HepG2 (cell line): Measurements from ENCODE around the gene OR10A6. TPM values are rescaled to one million over a fixed set of nuclear protein-coding genes. Genes with fewer than 3 reads are reported as not detected.

Experiments used
- ATAC-seq: fragments of 200-7000 bp; cut with Tn5 transposase; 3 replicates; pipeline ENCODE4 v1.9.1; 2020; ENCODE audit warnings: mild to moderate bottlenecking, moderate library complexity
- BruUV-seq: library from RNA; stranded (reverse); fragments of 400-500 nt; replicated peaks from 2 replicates; lab custom pipeline; 2021; lab: Mats Ljungman, UMichigan
- CTCF ChIA-PET: fragments of 300-600 bp; formaldehyde crosslinking; extraction: SDS; loops from one replicate; lab custom pipeline; 2021; ENCODE audit warnings: low total read pairs, inconsistent platforms, low intra/inter-chr PET ratio; lab: Yijun Ruan, JAX
- POLR2A ChIA-PET: fragments of 350-600 bp; sonication (Branson Sonifier 250); formaldehyde crosslinking; loops from one replicate; lab custom pipeline; 2020; ENCODE audit warnings: antibody characterized with exemption, inconsistent platforms; lab: Yijun Ruan, JAX
- DNase-seq: peaks from one replicate; pipeline ENCODE4 v3.0.0-alpha.2; 2015; ENCODE audit warnings: low spot score
- FAIRE-seq: peaks from 3 replicates; lab custom pipeline; 2011; peaks lifted over from hg19 to GRCh38; lab: Jason Lieb, UNC
- H2AFZ ChIP-seq: one replicate; pipeline ENCODE4 v1.6.1; 2011; ENCODE audit warnings: low read length, inconsistent platforms
- H3K27ac ChIP-seq: fragments of 300-600 bp; 3 replicates; pipeline ENCODE4 v1.8.0; 2011; ENCODE audit warnings: mixed run types, mild to moderate bottlenecking, mixed read lengths, low read length, inconsistent platforms; ENCODE audit not compliant: insufficient read depth; ENCODE audit errors: extremely low read length
- H3K27me3 ChIP-seq, 2 experiments: fragments of 200-600 bp in 1 of 2; 2 replicates in 1 of 2; 3 replicates in 1 of 2; pipeline versions ENCODE4 v1.6.0 to v1.8.0; 2011; ENCODE audit warnings: low read length in 2 of 2, mild to moderate bottlenecking in 2 of 2, moderate library complexity in 2 of 2, inconsistent platforms in 1 of 2; ENCODE audit not compliant: insufficient read depth in 2 of 2, control insufficient read depth in 1 of 2
- H3K36me3 ChIP-seq, 2 experiments: fragments of 200-600 bp in 1 of 2; replicated peaks in 1 of 2; 2 replicates in 1 of 2; 3 replicates in 1 of 2; pipeline versions ENCODE4 v1.5.1 to v1.8.0; 2011; ENCODE audit warnings: low read length in 2 of 2, inconsistent platforms in 1 of 2; ENCODE audit not compliant: insufficient read depth in 2 of 2, control insufficient read depth in 1 of 2
- H3K4me1 ChIP-seq: 2 replicates; pipeline ENCODE4 v1.5.1; 2012; ENCODE audit warnings: low read length, inconsistent platforms; ENCODE audit not compliant: insufficient read depth
- H3K4me2 ChIP-seq: 2 replicates; pipeline ENCODE4 v1.6.0; 2011; ENCODE audit warnings: low read depth, low read length, inconsistent platforms
- H3K4me3 ChIP-seq, 3 experiments: fragments of 200-600 bp in 1 of 3; sonication (generic), shearing (Covaris generic) in 1 of 3; replicated peaks in 1 of 3; 2 replicates each; pipeline ENCODE4 v1.5.1; 2011 to 2016; ENCODE audit warnings: low read length in 3 of 3, inconsistent platforms in 2 of 3, low read depth in 2 of 3, mild to moderate bottlenecking in 2 of 3, control low read depth in 1 of 3, mixed read lengths in 1 of 3; ENCODE audit not compliant: insufficient read depth in 1 of 3
- H3K79me2 ChIP-seq: one replicate; pipeline ENCODE4 v1.6.1; 2011; ENCODE audit warnings: low read length, inconsistent platforms; ENCODE audit not compliant: insufficient read depth
- H3K9ac ChIP-seq: 2 replicates; pipeline ENCODE4 v1.6.0; 2011; ENCODE audit warnings: mild to moderate bottlenecking, low read depth, low read length, inconsistent platforms; ENCODE audit not compliant: insufficient read depth
- H3K9me3 ChIP-seq: 2 replicates; pipeline ENCODE4 v1.5.1; 2012; ENCODE audit warnings: mild to moderate bottlenecking, low read length
- H4K20me1 ChIP-seq: 2 replicates; pipeline ENCODE4 v1.6.0; 2011; ENCODE audit warnings: inconsistent platforms, mild to moderate bottlenecking, low read length, moderate library complexity; ENCODE audit not compliant: insufficient read depth
- ELF4 ChIP-seq: sonication (generic); formaldehyde crosslinking; IDR thresholded peaks from 2 replicates; pipeline ENCODE4 v1.5.0; 2020; ENCODE audit warnings: missing genetic modification reagents, mild to moderate bottlenecking, moderate library complexity, borderline replicate concordance
- KLF11 ChIP-seq: IDR thresholded peaks from 2 replicates; pipeline ENCODE4 v1.6.1; 2016; ENCODE audit warnings: missing compliant biosample characterization
- NPAS2 ChIP-seq: sonication (generic); formaldehyde crosslinking; IDR thresholded peaks from 2 replicates; pipeline ENCODE4 v1.8.0; 2022; ENCODE audit warnings: mild to moderate bottlenecking, missing genetic modification reagents, borderline replicate concordance
- PCBP2 ChIP-seq: fragments of 200-400 bp; formaldehyde crosslinking; optimal IDR thresholded peaks from 2 replicates; pipeline ENCODE3; 2018; ENCODE audit warnings: low read length, low read depth; ENCODE audit not compliant: poor library complexity, severe bottlenecking
- RNF219 ChIP-seq: sonication (generic); formaldehyde crosslinking; IDR thresholded peaks from 2 replicates; pipeline ENCODE4 v1.5.0; 2020; ENCODE audit warnings: mild to moderate bottlenecking, missing genetic modification reagents
- SMAD3 ChIP-seq: sonication (generic); formaldehyde crosslinking; IDR thresholded peaks from 2 replicates; pipeline ENCODE4 v1.4.0; 2020; ENCODE audit warnings: missing genetic modification reagents
- STAG1 ChIP-seq: sonication (generic); formaldehyde crosslinking; IDR thresholded peaks from 2 replicates; pipeline ENCODE4 v1.4.0; 2020; ENCODE audit warnings: missing genetic modification reagents
- STAT6 ChIP-seq: sonication (generic); formaldehyde crosslinking; IDR thresholded peaks from 2 replicates; pipeline ENCODE4 v1.4.0; 2020; ENCODE audit warnings: missing genetic modification reagents, mild to moderate bottlenecking, borderline replicate concordance
- USF2 ChIP-seq, 2 experiments: sonication (generic) in 1 of 2; formaldehyde crosslinking in 1 of 2; IDR thresholded peaks; 2 replicates each; pipeline versions ENCODE4 v1.5.1 to v1.6.1; 2011 to 2020; ENCODE audit warnings: borderline replicate concordance in 1 of 2, low read depth in 1 of 2, low read length in 1 of 2, mild to moderate bottlenecking in 1 of 2, missing genetic modification reagents in 1 of 2, moderate library complexity in 1 of 2
- ZBTB46 ChIP-seq: sonication (generic); formaldehyde crosslinking; IDR thresholded peaks from 2 replicates; pipeline ENCODE4 v1.4.0; 2020; ENCODE audit warnings: mild to moderate bottlenecking, missing genetic modification reagents, borderline replicate concordance
- ZNF101 ChIP-seq: sonication (generic); formaldehyde crosslinking; IDR thresholded peaks from 2 replicates; pipeline ENCODE4 v1.4.0; 2020; ENCODE audit warnings: mild to moderate bottlenecking, low read depth, missing genetic modification reagents, borderline replicate concordance
- ZNF619 ChIP-seq: sonication (generic); formaldehyde crosslinking; IDR thresholded peaks from 2 replicates; pipeline ENCODE4 v1.4.0; 2020; ENCODE audit warnings: mild to moderate bottlenecking, missing genetic modification reagents
- ZSCAN20 ChIP-seq: sonication (generic); formaldehyde crosslinking; IDR thresholded peaks from 2 replicates; pipeline ENCODE4 v1.4.0; 2020; ENCODE audit warnings: missing genetic modification reagents, mild to moderate bottlenecking, borderline replicate concordance
- WGBS: methylation state at CpG from one replicate; pipeline ENCODE4 v1.1.6; 2017; ENCODE audit warnings: low lambda C conversion rate; 5-methylcytosine and 5-hydroxymethylcytosine counted together
- in situ Hi-C: cut with HindIII; loops from 2 replicates; pipeline ENCODE4 v1.10.0; 2017; ENCODE audit warnings: low pct_unique_long_range_greater_than_20kb; ENCODE audit not compliant: extremely low pct_ligation_motif_present
- intact Hi-C: fragments of 100-400 bp; cut with micrococcal nuclease; formaldehyde crosslinking; loops from one replicate; pipeline ENCODE4 v1.10.0; 2022; ENCODE audit not compliant: unreplicated experiment
- polyA plus RNA-seq, 8 experiments: library from polyadenylated mRNA; depleted of rRNA in 3 of 8; stranded (reverse) in 7 of 8; unstranded in 1 of 8; fragments of >200 nt; fragmentation: Illumina TruSeq in 4 of 8; extraction: Trizol in 4 of 8; gene quantifications; 2 replicates each; pipeline versions ENCODE4 v1.2.1 to v1.2.3, GENCODE V29; 2011 to 2016; ENCODE audit warnings: low read depth in 4 of 8, missing spikeins in 1 of 8, mixed read lengths in 1 of 8; ENCODE audit not compliant: insufficient read depth in 1 of 8
- total RNA-seq, 5 experiments: library from RNA; depleted of rRNA; stranded (reverse); fragments of >200 nt; fragmentation: Illumina TruSeq; extraction: Trizol; gene quantifications; 2 replicates each; pipeline ENCODE4 v1.2.3, GENCODE V29; 2016; ENCODE audit warnings: low read depth in 1 of 5

The OR10A6 gene
- total and polyA plus RNA-seq, 2 of the 13 experiments (the other 11 are each of a cell fraction or from before 2014, with no cell fraction given), result not detected

GRCh38 chr11:7906481-7906880 lies 24.6 kb downstream of the OR10A6 start (continued):
- no peak for TF ChIP-seq RNF219 (CRISPR knock-in tag)
- TF ChIP-seq ZNF101, result no peak
- TF ChIP-seq STAT6 (CRISPR knock-in tag), result no peak
- no peak for TF ChIP-seq KLF11 (CRISPR knock-in tag)

GRCh38 chr11:7905961-7906429 lies 25.1 kb downstream of the OR10A6 start:
- no peak overlapping the region for H3K9ac ChIP-seq
- no TSS peak for BruUV-seq
- ChIA-PET POLR2A (no interaction called here), CTCF (no interaction called here)
- H3K36me3 ChIP-seq, result no peaks in the 10 kb centered on the region
- no peaks in the 10 kb centered on the region for H3K4me1 ChIP-seq
- H2AFZ ChIP-seq, result no peak overlapping the region
- no peak for FAIRE-seq
- no peak overlapping the region for H3K4me2 ChIP-seq
- intact Hi-C loops, result no loop called here
- H3K79me2 ChIP-seq, result no peaks in the 10 kb centered on the region
- H3K9me3 ChIP-seq, result no peaks in the 10 kb centered on the region
- 7% methylated on average over 3 of the region's 3 CpGs for WGBS
- no peak for ATAC-seq
- H3K27ac ChIP-seq, result no peak overlapping the region
- in situ Hi-C loops, result no loop called here
- peaks cover 0 to 3% of the 10 kb centered on the region in 2 experiments; a peak in 2 of 5 replicates for H3K27me3 ChIP-seq
- no peak for DNase-seq
- no peak overlapping the region for H3K4me3 ChIP-seq
- H4K20me1 ChIP-seq, result no peaks in the 10 kb centered on the region
- no peak for TF ChIP-seq STAG1
- no peak for TF ChIP-seq NPAS2 (CRISPR knock-in tag)
- TF ChIP-seq ELF4 (CRISPR knock-in tag), result no peak
- TF ChIP-seq SMAD3 (CRISPR knock-in tag), result no peak
- TF ChIP-seq ZSCAN20, result no peak
- TF ChIP-seq ZBTB46 (CRISPR knock-in tag), result no peak
- TF ChIP-seq ZNF619 (CRISPR knock-in tag), result no peak
- TF ChIP-seq USF2 (IDR thresholded peaks at IDR 0.05; ENCODE audit: low read depth, low read length), result no peak
- no peak for TF ChIP-seq USF2 (CRISPR knock-in tag; IDR thresholded peaks at IDR 0.05; ENCODE audit: borderline replicate concordance)
- no peak for TF ChIP-seq PCBP2
